Testis (tissue), 2 donors: Measurements from ENCODE around the gene FOXA2.

Experiments used
- POLR2A ChIP-seq: fragments of 450-650 bp; IDR thresholded peaks from one replicate; pipeline ENCODE4 v1.6.1; 2017; ENCODE audit warnings: antibody characterized with exemption, mild to moderate bottlenecking, moderate library complexity
- TF ChIP-seq, protein P1 (sequence below), 3 experiments: fragments of 450-650 bp in 2 of 3; fragments of 200-600 bp in 1 of 3; sonication (generic) in 1 of 3; IDR thresholded peaks; one replicate each; pipeline ENCODE4 v1.5.1; 2016 to 2019; ENCODE audit warnings: antibody characterized with exemption in 3 of 3, mild to moderate bottlenecking in 2 of 3, moderate library complexity in 1 of 3

DNA sequence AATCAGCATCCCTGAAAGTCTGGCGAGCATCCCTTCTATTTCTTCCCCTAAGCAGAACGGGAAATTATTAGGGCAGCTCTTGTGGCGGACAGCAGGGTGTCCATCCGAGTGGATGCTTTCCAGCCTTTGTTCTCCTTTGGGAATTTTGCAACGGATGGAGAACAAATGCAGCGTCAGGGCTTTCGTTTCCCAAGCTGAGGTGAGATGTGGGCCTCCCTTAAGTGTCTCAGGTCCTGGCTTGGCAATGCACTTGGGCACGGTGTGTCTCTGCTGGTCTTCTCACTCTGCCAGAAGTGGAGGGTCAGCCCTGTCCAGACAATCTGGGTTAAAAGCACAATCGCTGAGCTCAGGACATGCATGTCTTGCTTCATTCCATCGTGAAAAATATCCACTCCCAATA lies 43.5 kb downstream of the FOXA2 start:
- TF ChIP-seq, protein P1, sequence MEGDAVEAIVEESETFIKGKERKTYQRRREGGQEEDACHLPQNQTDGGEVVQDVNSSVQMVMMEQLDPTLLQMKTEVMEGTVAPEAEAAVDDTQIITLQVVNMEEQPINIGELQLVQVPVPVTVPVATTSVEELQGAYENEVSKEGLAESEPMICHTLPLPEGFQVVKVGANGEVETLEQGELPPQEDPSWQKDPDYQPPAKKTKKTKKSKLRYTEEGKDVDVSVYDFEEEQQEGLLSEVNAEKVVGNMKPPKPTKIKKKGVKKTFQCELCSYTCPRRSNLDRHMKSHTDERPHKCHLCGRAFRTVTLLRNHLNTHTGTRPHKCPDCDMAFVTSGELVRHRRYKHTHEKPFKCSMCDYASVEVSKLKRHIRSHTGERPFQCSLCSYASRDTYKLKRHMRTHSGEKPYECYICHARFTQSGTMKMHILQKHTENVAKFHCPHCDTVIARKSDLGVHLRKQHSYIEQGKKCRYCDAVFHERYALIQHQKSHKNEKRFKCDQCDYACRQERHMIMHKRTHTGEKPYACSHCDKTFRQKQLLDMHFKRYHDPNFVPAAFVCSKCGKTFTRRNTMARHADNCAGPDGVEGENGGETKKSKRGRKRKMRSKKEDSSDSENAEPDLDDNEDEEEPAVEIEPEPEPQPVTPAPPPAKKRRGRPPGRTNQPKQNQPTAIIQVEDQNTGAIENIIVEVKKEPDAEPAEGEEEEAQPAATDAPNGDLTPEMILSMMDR (IDR thresholded peaks at IDR 0.05): no peak
- no peak for TF ChIP-seq POLR2A
